GM10847 (cell line): ENCODE data around the gene ERFE.

Experiments used
- POLR2A ChIP-seq: IDR thresholded peaks from 2 replicates; pipeline ENCODE4 v1.6.1; 2011; ENCODE audit not compliant: insufficient read length; ENCODE audit errors: extremely low read depth

ERFE gene

DNA sequence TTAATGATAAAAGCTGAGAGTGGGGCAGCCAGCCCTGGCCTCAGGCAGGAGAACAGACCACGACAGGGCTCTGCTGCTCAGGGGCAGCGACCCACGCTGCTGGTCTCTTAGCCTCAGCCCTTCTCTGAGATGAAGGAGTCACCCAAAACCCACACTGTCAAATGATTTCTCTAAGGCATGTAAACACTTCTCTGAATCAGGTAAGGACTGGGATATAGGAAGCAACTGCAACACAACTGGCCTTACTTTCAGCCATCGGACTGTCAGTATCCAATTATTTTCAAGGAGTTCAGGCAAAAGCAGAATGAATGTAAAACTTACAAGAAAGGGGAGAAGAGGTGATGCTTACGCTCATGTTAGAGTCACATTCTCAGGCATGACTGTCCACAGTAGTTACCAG lies 21.8 kb downstream of the ERFE start:
- TF ChIP-seq POLR2A: no peak

DNA sequence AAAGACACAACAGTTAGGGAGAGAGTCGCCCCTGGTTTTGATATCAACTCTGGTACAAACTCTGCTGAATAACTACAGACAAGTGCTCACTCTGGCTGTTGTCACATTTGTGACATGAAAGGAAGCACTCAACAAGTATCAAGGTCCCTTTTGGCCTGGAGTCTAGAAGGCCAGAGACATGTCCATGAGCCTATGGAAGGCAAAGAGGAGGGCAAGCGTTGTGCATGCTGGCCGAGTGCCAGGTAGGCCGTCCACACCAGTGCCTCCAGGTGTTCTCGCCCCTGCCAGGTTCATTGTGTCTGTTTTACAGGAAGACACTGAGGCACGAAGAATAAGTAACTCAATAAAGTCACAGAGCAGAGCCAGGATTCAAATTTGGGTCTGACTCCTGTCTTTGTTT lies 23.6 kb downstream of the ERFE start:
- TF ChIP-seq POLR2A: no peak

DNA sequence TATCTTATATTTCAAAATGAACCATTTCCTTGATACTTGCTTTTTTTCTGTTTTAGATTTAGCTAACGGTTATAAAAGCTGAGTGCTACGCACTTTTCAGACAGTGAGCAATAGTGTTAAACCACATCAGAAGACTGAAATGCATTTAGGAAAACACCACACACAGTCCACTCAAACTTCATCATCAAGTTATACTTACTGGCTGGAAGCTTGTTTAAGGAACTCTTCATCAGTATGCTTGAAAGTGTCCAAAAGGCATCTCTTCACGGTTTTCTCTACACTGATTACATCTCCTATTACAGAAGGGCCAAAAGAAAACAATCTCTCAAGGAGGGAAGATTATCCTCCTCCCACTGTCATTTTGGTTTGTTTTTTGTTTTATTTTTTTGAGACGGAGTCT lies 25.1 kb downstream of the ERFE start:
- TF ChIP-seq POLR2A: no peak

DNA sequence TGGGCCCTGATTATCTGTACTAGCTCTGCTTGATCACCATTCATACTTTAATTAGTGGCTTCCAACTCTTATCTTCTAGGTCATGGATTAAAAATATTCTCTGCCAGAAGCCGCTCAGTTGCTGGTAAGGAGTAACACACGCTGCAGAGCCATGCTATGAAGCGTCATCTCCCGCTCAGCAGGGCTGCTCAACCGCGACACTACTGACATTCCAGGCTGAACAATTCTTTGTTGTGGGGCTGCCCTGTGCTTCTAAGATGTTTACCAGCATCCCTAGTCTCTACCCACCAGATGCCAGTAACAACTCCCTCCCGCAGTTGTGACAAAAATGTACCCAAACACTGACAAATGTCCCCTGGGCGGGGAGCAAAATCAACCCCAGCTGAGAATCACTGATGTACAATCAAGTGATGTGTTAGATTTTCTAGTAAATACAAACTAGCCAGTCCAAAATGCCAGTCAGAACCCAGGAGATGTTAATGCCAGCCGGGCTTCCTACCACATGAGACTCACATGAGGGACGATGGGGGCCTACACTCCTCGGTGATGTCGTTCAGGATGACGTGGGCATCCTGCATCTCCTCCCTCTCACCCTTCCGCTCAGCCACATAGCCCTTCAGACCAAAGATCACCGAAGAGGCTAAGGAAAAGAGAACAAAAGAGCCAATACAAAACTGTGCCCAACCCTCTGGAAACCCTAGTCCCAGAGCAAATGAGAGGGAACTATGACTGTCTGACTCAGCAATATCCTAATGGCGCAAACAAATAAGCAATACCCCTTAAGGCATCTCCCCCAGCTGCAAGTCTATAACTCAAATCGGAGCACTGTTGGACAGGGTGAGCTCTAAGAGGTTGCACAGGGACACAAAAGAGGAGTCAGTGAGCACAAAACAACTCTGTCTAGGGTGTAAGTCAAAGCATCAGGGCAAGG lies 29.1 kb downstream of the ERFE start:
- no peak for TF ChIP-seq POLR2A

DNA sequence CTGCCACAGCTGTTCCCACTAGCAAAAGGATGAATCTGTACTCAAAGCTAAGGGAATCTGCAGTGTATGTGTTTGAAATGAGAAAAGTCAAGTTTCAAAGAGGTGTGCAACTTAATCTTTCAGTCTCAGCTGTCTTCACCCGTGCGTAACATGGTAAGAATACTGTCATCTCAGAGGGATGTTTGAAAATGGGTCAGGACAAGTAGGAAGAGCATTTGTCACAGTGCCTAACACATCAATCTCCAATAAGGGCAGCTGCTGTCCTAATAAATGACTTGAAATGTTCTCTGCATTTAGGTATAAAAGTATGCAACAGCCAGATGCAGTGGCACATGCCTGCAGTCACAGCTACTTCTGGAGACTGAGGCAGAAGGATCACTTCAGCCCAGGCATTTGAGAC lies 31.7 kb downstream of the ERFE start:
- TF ChIP-seq POLR2A: no peak

DNA sequence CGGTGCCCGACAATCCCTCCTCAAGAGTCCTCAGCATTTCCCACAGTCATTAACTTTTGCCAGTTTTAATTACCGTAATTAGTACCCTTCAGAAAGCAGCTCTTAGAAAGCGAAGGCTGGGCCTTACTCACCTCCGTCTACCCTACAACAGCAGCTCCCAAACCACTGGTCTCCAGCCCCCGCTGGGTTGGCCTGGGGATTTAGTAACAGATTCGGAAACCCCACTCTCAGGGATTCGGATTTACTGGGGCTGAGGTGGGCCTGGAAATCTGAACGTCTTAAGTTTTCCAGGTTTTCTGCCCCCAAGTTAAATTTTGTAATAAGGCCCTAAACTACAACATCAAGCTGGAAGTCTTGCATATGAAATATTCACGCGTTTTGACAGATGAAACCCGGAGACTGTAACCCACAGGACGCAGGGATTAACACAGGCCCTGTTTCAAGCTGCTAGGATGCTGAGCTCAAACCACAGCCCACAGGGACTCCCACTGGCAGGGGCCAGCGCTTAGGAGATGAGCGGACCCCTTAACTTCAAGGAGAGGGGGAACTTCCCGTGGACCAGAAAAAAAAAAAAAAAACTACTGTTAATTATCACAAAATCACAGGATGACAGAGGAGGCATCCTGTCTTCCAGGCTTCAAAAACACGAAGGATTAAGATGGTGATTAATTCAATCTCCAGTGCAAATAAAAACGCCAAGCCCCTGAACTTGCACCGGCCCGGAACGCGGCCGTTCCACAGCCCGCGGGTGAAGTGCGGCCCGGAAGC lies 43.7 kb downstream of the ERFE start:
- TF ChIP-seq POLR2A: no peak

DNA sequence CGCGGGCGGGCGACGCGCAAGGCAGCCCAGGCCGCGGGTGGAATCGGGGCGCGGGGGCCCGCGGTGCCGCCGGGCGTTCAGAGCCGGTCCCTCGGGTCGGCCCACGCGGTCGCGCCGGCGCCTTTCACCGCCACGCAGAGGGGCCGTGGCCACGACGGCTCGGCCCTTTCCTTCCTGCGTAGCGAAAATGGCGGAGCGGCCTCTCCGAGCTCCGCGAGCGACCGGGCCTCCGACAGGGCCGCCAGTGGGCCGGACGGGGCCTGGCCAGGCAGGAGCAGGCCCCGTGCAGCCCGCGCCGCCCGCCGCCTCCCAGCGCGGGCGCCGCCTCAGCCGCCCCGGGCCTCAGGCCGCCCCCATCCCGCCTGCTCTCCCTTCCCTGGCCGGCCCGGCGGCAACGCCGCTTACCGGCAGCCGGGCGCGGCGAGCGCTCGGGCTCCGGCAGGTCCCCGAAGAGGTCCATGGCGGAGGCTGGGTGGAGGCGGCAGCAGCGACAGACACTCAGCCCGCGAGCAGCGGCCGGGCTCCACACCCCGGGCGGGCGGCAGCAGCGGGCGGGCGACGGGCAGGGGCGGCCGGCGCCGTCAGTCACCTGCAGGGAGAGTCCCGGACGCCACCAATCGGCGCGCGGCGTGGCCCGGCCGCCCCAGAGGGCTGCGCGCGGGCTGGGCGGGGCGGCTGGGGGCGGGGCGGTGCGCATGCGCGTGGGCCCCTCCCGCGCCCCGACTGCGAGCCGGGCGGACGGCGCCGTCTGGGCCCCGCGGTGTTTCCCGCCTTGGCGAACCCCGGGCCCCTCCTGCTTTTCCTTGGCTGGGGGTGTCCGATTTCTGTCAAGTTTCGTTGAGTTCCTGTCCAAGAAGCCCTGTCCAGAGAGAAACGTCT lies 44.6 kb downstream of the ERFE start, which contains the start of gene ILKAP:
Gene ILKAP, minus strand, starts transcription at position 602 of the 879 bp plus-strand sequence. Its CDS starts 142 bp downstream, at position 460.
- TF ChIP-seq POLR2A: peak; percentile 79

DNA sequence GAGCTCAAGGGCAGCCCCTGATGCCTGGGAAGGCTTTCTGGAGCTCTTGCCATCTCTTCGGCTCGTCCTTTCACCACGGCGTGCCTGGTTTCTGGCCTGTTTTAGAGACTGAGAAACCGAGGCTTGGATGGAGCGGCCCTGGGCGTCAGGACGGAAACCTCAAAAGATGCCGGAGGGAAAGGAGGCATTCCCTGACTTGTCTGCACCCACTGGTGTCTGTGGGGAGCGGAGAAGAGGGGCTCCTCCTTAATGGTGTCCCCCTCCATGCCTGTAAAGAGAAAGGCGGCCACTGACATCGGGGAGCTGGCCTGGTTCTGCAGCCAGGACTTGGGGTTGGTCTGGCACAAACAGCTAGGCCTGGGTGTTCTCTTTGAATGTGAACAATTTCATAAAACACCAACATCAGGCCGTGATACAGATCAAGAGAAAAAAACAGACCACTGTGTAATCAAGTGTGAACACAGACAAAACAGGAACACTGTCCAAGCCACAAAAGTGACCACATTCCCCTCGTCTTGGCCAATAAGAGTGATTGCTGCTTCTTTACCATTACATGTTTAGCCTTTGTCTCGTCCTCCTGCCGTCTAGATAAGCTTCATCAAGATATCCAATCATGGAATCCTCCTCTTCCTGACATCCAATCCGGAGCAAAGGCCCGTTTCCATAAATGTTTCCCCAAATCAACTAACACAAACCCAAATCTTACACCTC lies 45.4 kb downstream of the ERFE start:
- TF ChIP-seq POLR2A: no peak

DNA sequence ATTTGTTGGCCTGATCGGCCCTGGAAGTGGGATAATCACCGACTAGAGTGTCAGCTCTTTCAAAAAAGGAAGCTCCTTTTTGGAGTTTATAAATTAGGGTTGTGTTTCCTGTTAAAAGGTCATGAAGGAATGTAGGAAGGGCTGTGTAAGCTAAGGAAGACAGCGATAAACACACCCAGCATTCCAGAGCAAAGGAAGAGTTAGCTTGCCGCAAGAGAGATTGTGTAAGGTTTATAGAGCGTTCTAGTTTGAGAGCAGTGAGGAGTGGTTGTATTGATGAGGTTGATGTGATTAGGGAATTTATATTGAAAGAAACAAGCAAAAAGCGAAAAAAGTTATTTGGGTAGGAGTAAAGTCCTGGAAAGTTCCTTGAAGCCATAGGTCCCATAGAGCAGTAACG lies 48.2 kb downstream of the ERFE start:
- TF ChIP-seq POLR2A: no peak

DNA sequence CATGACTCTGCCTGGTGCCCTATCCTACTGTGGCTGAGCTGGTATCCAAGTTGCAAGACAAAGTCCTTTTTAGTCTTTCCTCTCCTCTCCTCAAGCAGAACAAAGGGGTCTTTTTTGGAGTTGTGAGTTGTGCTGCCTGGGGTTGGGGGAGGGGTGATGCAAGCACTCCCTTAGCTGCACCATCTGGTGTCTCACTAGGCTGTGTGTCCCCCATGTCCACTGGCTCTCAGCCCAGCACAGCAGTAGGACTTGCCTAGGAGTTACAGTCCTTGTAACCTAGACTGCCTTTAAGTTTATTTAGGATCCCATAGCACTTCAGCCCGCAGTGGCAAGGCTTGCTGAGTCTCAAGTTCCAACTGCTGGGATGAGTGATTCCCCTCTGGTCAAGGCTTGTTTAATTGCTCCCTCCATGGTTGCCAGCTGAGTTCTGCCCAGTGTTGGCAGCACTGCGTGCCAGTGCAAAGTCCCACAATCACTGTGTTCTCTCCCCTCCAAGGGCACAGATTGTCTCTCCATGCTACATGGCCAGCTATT lies 57.9 kb downstream of the ERFE start:
- no peak for TF ChIP-seq POLR2A
